Sigmoid colon (tissue), 7 donors: ENCODE data around the gene AASDHPPT. TPM values are rescaled to one million over a fixed set of nuclear protein-coding genes. Genes with fewer than 3 reads are reported as not detected.

Experiments
- DNase-seq: peaks from one replicate; pipeline ENCODE4 v3.0.0-alpha.2; 2019
- H3K27ac ChIP-seq, 4 donors: fragments of 200-600 bp; sonication (generic); one replicate each; pipeline ENCODE4 v1.5.1; 2016 to 2019; ENCODE audit warnings: mild to moderate bottlenecking in 1 of 4
- H3K27me3 ChIP-seq, 3 donors: fragments of 200-600 bp; sonication (generic); one replicate each; pipeline ENCODE4 v1.5.1; 2019; ENCODE audit warnings: mild to moderate bottlenecking in 1 of 3
- H3K36me3 ChIP-seq, 4 donors: fragments of 200-600 bp; sonication (generic); one replicate each; pipeline ENCODE4 v1.5.1; 2016 to 2019
- H3K4me1 ChIP-seq, 4 donors: fragments of 200-600 bp; sonication (generic); one replicate each; pipeline ENCODE4 v1.5.1; 2017 to 2019
- H3K4me3 ChIP-seq, 4 donors: fragments of 200-600 bp; sonication (generic); one replicate each; pipeline ENCODE4 v1.5.1; 2017 to 2019; ENCODE audit warnings: mild to moderate bottlenecking in 2 of 4, moderate library complexity in 1 of 4
- H3K9me3 ChIP-seq, 4 donors: fragments of 200-600 bp in 3 of 4; sonication (generic) in 3 of 4; one replicate each; pipeline versions ENCODE4 v1.5.1 to v1.6.1; 2013 to 2019
- EP300 ChIP-seq, 4 donors: sonication (generic); formaldehyde crosslinking; IDR thresholded peaks; one replicate each; pipeline ENCODE4 v1.6.1; 2017; ENCODE audit warnings: antibody characterized with exemption in 4 of 4
- POLR2A ChIP-seq, 2 donors: fragments of 450-650 bp; IDR thresholded peaks; one replicate each; pipeline ENCODE4 v1.6.1; 2016; ENCODE audit warnings: antibody characterized with exemption in 2 of 2, mild to moderate bottlenecking in 2 of 2, moderate library complexity in 2 of 2
- POLR2AphosphoS5 ChIP-seq, 4 donors: sonication (generic); formaldehyde crosslinking; IDR thresholded peaks; one replicate each; pipeline ENCODE4 v1.6.1; 2017; ENCODE audit warnings: antibody characterized with exemption in 4 of 4
- WGBS, 2 donors: extraction: QIAGEN DNeasy Blood & Tissue Kit; methylation state at CpG; one replicate each; pipeline ENCODE4 v1.1.7; 2013; 5-methylcytosine and 5-hydroxymethylcytosine counted together
- intact Hi-C: fragments of 100-400 bp; cut with DNase I; formaldehyde crosslinking; loops from one replicate; pipeline ENCODE4 v1.15.1; 2023
- polyA plus RNA-seq, 3 donors: library from polyadenylated mRNA; stranded (reverse); fragments of 200-250 nt; gene quantifications; one replicate each; pipeline ENCODE4 v1.2.3, GENCODE V29; 2013
- total RNA-seq, 4 donors: library from RNA; depleted of rRNA; stranded (reverse); fragments of >200 nt; gene quantifications; one replicate each; pipeline ENCODE4 v1.1.0, GENCODE V29; 2016
- TF ChIP-seq, protein P1 (sequence below), 4 experiments: fragments of 450-650 bp in 3 of 4; fragments of 200-600 bp in 1 of 4; IDR thresholded peaks; one replicate each; pipeline ENCODE4 v1.5.1; 2016 to 2019; ENCODE audit warnings: antibody characterized with exemption in 4 of 4, mild to moderate bottlenecking in 3 of 4, moderate library complexity in 2 of 4
- donor health status: healthy with polysubstance abuse.
- donor health status: Bipolar disorder and iron deficiency.
- donor health status: healthy.

Gene AASDHPPT
- total and polyA plus RNA-seq, 7 donors = 8.4 to 36.8 (median 32.5) TPM

DNA sequence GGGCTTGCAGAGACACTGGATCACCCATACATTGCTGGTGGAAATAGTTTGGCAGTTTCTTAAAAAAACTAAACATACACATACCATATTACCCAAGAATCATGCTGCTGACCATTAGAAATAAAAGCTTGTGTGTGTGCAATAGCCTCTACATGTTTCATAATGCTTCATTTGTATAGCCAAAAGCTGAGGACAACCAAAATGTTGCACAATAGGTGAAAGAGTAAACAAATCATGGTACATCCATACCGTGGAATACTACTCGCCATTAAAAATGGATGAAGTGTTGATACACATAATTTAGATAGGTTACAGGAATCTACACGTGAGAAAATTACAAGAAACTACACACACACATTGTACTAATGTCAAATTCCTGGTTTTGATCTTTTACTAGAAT is 6.9 kb upstream of the AASDHPPT start:
- peaks cover 0 to 3% (median 0%) of the 10 kb centered on the region in 4 donors for H3K36me3 ChIP-seq
- peaks cover 0 to 2% (median 0%) of the 10 kb centered on the region in 4 donors for H3K9me3 ChIP-seq
- H3K27me3 ChIP-seq = no peaks in the 10 kb centered on the region
- no peak for DNase-seq
- intact Hi-C loops = no loop called here
- TF ChIP-seq POLR2A (IDR thresholded peaks at IDR 0.05) (no peak), POLR2AphosphoS5 (IDR thresholded peaks at IDR 0.05) (no peak), EP300 (IDR thresholded peaks at IDR 0.05) (no peak)
- TF ChIP-seq, protein P1, sequence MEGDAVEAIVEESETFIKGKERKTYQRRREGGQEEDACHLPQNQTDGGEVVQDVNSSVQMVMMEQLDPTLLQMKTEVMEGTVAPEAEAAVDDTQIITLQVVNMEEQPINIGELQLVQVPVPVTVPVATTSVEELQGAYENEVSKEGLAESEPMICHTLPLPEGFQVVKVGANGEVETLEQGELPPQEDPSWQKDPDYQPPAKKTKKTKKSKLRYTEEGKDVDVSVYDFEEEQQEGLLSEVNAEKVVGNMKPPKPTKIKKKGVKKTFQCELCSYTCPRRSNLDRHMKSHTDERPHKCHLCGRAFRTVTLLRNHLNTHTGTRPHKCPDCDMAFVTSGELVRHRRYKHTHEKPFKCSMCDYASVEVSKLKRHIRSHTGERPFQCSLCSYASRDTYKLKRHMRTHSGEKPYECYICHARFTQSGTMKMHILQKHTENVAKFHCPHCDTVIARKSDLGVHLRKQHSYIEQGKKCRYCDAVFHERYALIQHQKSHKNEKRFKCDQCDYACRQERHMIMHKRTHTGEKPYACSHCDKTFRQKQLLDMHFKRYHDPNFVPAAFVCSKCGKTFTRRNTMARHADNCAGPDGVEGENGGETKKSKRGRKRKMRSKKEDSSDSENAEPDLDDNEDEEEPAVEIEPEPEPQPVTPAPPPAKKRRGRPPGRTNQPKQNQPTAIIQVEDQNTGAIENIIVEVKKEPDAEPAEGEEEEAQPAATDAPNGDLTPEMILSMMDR (IDR thresholded peaks at IDR 0.05) = no peak
- no peak overlapping the region for H3K4me3 ChIP-seq
- H3K27ac ChIP-seq = no peak overlapping the region
- peaks cover 0 to 5% (median 1%) of the 10 kb centered on the region in 4 donors for H3K4me1 ChIP-seq
- 92 to 96% methylated on average over 3 of the region's 3 CpGs for WGBS, 2 donors

DNA sequence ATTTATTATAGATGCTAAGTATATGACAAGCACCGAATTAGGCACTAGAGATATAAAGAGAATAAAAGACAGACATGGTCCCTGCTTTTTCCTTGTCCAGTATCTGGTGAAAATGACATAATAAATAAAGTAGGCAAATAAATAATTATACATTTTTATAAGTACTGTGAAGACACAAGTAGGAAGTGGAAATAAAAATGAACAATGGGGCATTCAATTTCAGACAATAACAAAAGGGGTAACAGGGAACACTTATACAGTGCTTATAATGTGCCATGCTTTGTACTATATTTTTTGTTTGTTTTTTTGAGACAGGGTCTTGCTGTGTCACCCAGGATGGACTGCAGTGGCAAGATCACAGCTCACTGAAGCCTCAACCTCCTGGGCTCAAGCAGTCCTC is 4.7 kb upstream of the AASDHPPT start:
- no peak for DNase-seq
- intact Hi-C loops = no loop called here

GRCh38 chr11:106076171-106076918 is 1.1 kb upstream of the AASDHPPT start:
- H3K9me3 ChIP-seq = no peaks in the 10 kb centered on the region
- TF ChIP-seq, protein P1 (IDR thresholded peaks at IDR 0.05) = no peak
- peaks cover 0 to 47% (median 41%) of the 10 kb centered on the region in 4 donors for H3K4me1 ChIP-seq
- H3K27me3 ChIP-seq = no peaks in the 10 kb centered on the region
- peak overlapping the region; percentile 83 to 92 (median 86) for H3K4me3 ChIP-seq
- intact Hi-C loops = no loop called here
- H3K27ac ChIP-seq = peak overlapping the region; percentile 96 to 99 (median 97)
- H3K36me3 ChIP-seq = peaks cover 0 to 20% (median 0%) of the 10 kb centered on the region in 4 donors
- DNase-seq = peak; percentile 61
- 6 to 15% methylated on average over 19 of the region's 19 CpGs for WGBS, 2 donors

More for the DNA sequence above, 4.7 kb upstream of the AASDHPPT start:
- Histone ChIP-seq H3K4me3 (no peak overlapping the region), H3K4me1 (peaks cover 0 to 15% (median 10%) of the 10 kb centered on the region in 4 donors), H3K27ac (no peak overlapping the region), H3K9me3 (peaks cover 0 to 2% (median 0%) of the 10 kb centered on the region in 4 donors), H3K36me3 (no peaks in the 10 kb centered on the region), H3K27me3 (no peaks in the 10 kb centered on the region)
- 84 to 87% methylated on average over 1 of the region's 1 CpG for WGBS, 2 donors
- TF ChIP-seq POLR2AphosphoS5 (IDR thresholded peaks at IDR 0.05) = no peak
- TF ChIP-seq EP300 (IDR thresholded peaks at IDR 0.05) = no peak
- TF ChIP-seq, protein P1 (IDR thresholded peaks at IDR 0.05) = no peak
- TF ChIP-seq POLR2A (IDR thresholded peaks at IDR 0.05) = no peak

DNA sequence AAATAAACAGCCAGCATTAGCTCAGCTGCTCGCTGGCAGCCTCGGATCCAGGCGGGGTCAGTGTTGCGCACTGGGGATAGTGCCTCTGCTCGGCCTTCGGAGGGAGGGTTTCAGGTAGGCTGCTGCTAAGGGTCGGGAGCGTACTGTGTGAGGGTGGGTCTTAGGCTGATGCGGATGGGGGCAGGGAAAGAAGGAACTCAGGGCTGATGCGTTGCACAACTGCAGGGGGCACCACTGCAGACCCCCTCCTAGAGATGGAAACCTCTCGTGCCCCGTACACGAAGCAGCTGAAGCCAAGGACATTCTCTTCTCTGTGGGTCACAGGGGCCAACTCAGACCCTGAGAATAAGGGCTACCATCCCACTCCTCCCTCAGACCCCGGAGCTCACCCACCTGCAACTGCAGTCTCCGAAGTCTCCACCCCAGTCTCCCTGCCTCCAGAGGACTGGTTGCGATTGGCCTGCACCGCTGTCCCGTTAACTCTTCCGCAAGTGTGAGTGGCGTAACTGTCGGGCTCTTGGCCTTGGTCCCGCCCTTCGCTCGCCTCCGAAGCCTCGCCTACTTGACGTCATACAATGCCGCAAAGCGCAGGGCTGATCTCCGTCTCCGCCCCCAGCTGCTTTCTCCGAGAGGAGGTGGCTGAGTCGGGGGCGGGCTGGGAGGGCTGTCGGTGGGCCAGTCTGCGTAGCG is 398 bp upstream of the AASDHPPT start, which contains the start of gene KBTBD3:
Gene KBTBD3, minus strand, starts transcription at position 429 of the 690 bp plus-strand sequence. CDS start 18,250 bp downstream, outside the sequence.
- intact Hi-C loops = loop anchor here (1.0 kb wide), 1 partner anchor 55 kb away; the partner anchor contains the start of gene MSANTD4
- H3K27ac ChIP-seq = peak within 1 kb of the TSS; percentile 96 to 99 (median 97)
- H3K36me3 ChIP-seq = peaks cover 0 to 23% (median 0%) of the 10 kb centered on the region in 4 donors
- H3K27me3 ChIP-seq = no peaks in the 10 kb centered on the region
- TF ChIP-seq, protein P1 (IDR thresholded peaks at IDR 0.05) = peak in 1 of 4 experiments; percentile 11
- TF ChIP-seq POLR2A (IDR thresholded peaks at IDR 0.05) (peak; percentile 69 to 83), POLR2AphosphoS5 (IDR thresholded peaks at IDR 0.05) (peak; percentile 91 to 95 (median 92)), EP300 (IDR thresholded peaks at IDR 0.05) (no peak)
- H3K4me3 ChIP-seq = peak within 1 kb of the TSS; percentile 83 to 92 (median 86)
- DNase-seq = peak; percentile 100
- peaks cover 0 to 53% (median 44%) of the 10 kb centered on the region in 4 donors for H3K4me1 ChIP-seq
- 0% methylated on average over 37 of the region's 37 CpGs for WGBS, 2 donors
- no peaks in the 10 kb centered on the region for H3K9me3 ChIP-seq
